Forelimb muscle (tissue), 1 donor: ENCODE measurements around the gene TRPC4AP. TPM values are rescaled to one million over a fixed set of nuclear protein-coding genes. Genes with fewer than 3 reads are reported as not detected.

Experiments used
- DNase-seq: peaks from one replicate; pipeline ENCODE4 v3.0.0-alpha.2; 2013; ENCODE audit warnings: low read depth
- polyA plus RNA-seq: library from polyadenylated mRNA; unstranded; fragments of 120-200 nt; gene quantifications from one replicate; pipeline ENCODE4 v1.2.1, GENCODE V29; 2013; ENCODE audit not compliant: insufficient read length

TRPC4AP gene
- polyA plus RNA-seq, 1 donor, result 52.6 TPM

DNA sequence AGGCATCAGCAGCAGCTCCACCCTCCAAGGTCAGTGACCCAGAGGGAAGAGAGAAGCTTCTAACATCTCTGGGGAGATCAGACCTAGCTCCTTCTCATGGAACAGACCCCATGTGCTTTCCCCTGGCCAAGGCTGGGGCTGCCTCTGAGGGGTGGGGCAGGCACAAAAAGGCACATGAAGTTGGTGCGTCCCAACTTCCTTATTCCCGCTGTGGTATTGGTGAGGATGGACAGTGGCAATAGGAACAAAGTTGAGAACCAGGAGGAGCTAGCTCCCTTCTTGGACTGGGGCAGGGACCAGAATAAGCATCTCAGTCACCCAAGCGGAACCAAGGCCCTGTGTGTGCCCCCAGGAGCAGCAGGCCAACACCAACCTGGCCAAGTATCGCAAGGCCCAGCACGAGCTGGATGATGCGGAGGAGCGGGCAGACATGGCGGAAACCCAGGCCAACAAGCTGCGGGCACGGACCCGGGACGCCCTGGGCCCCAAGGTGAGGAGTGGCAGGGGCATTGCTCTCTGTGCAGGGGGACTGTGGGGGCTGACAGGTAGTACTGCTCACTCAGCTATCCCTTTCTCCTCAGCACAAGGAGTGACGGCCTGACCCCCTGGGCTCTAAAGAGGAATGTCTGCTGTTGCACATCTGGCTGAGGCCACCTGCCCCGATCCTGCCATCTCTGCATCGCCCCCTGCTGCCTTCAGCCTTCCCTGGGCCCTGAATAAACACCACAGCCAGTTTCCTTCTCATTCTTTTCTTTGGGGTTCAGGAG is 90.8 kb downstream of the TRPC4AP start:
- no peak for DNase-seq

GRCh38 chr20:35000922-35001595 is 91.5 kb downstream of the TRPC4AP start:
- no peak for DNase-seq

DNA sequence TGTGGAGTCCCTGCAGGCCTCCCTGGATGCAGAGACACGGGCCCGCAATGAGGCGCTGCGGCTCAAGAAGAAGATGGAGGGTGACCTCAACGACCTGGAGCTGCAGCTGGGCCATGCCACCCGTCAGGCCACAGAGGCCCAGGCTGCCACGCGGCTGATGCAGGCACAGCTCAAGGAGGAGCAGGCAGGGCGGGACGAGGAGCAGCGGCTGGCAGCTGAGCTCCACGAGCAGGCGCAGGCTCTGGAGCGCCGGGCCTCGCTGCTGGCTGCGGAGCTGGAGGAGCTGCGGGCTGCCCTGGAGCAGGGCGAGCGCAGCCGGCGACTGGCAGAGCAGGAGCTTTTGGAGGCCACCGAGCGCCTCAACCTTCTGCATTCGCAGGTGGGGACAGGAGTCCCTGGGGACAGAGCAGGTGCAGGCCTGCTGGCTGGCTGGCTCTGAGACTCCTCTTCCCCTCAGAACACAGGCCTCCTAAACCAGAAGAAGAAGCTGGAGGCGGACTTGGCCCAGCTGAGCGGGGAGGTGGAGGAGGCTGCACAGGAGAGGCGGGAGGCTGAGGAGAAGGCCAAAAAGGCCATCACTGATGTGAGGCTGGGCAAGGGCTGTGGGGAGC is 92.2 kb downstream of the TRPC4AP start:
- DNase-seq, result no peak

DNA sequence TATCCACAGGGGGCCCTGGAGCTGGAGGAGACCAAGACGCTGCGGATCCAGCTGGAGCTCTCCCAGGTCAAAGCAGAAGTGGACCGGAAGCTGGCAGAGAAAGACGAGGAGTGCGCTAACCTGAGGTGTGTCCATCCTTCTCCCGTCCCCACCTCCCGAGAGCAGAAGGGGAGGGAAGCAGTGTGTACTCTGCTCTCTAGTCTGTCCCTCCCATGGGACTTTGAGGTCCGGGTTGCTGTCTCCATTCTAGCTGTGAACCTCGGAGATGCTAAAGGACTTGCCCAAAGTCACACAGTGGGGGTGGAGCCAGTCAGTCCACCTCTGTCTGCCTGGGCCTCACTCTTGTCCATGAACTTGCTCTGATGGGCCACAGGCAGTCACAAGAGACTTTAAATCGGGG is 92.8 kb downstream of the TRPC4AP start:
- DNase-seq, result no peak

GRCh38 chr20:34999021-34999451 is 93.6 kb downstream of the TRPC4AP start:
- DNase-seq, result no peak

- DNase-seq, result no peak
Observed at GRCh38 chr20:34998331-34998950, 94.2 kb downstream of the TRPC4AP start.

- no peak for DNase-seq
Observed at GRCh38 chr20:34997774-34998173, 94.8 kb downstream of the TRPC4AP start.

- no peak for DNase-seq
Observed at GRCh38 chr20:34997131-34997561, 95.5 kb downstream of the TRPC4AP start.

GRCh38 chr20:34996243-34997028 is 96.2 kb downstream of the TRPC4AP start:
- no peak for DNase-seq

GRCh38 chr20:34995696-34996095 is 96.9 kb downstream of the TRPC4AP start:
- no peak for DNase-seq

DNA sequence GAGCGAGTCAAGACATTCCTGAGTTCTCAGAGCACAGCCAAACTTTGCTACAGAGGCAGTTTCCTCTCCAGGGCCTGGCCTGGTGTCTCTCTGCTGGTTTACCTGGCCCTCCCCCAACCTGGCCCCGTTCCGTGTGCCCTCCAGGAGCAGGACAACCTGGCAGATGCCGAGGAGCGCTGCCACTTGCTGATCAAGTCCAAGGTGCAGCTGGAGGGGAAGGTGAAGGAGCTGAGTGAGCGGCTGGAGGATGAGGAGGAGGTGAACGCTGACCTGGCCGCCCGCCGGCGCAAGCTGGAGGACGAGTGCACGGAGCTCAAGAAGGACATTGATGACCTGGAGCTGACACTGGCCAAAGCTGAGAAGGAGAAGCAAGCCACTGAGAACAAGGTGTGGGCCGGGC is 97.4 kb downstream of the TRPC4AP start:
- DNase-seq, result no peak

DNA sequence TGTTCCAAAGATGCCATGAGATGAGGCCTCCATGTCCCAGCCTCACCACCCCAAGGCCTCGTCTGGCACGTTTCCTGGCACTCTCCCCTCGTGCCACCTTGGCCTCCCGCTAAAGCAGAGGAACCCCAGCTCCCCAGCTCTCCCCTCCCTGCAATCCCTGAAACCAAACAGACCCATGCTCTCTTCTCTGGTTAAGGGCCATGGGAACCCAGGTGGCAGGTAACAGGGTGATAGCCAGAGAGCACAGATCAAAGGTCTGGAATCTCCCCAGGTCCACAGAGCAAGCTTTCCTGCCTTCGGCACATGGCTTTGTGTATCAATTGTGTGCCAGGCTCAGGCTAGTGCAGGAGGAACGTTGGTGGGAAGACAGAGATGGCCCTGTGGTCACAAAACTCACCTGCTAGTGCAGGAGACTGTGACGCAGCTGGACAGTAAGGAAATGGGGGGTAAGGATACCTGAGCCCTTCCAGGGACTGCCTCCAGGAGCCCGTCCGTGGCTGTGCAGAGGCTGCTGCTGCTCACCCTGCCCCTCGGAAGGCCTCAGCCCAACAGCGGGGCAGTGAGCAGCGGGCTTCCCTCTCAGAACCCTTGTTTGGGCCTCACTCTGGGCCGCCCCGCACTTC is 98.0 kb downstream of the TRPC4AP start:
- DNase-seq, result no peak

- no peak for DNase-seq
Observed at GRCh38 chr20:34993941-34994508, 98.6 kb downstream of the TRPC4AP start.

- DNase-seq, result no peak
Observed at GRCh38 chr20:34992751-34993417, 99.7 kb downstream of the TRPC4AP start.

- no peak for DNase-seq
Observed at GRCh38 chr20:34990661-34991214, 101.9 kb downstream of the TRPC4AP start.

DNA sequence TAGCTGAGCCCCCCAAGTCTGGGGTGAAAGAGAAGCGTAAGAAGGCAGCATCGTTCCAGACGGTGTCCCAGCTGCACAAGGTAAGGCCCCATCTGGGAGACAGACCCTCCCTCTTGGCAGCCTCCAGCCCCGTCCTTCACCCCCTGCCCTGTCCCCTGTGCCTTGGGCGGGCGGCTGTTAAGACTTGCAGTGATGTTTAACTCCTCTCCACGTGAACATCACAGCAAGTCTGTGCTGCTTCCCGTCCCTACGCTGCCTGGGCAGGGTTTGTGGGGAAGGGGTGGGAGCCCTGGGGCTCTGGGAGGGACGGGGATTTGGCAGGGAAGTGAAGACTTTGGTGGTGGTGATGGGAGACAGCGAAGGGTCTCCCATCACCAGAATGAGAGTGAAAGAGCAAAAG is 102.4 kb downstream of the TRPC4AP start:
- no peak for DNase-seq

- no peak for DNase-seq
Observed at GRCh38 chr20:34989670-34990069, 102.9 kb downstream of the TRPC4AP start.

GRCh38 chr20:34989118-34989517 is 103.5 kb downstream of the TRPC4AP start:
- DNase-seq, result no peak

GRCh38 chr20:34988191-34988540 is 104.4 kb downstream of the TRPC4AP start:
- no peak for DNase-seq
